22Rv1 (cell line): ENCODE results near the gene CPT2.

Experiments
- H3K27ac ChIP-seq: fragments of 450-650 bp; 2 replicates; pipeline ENCODE4 v1.5.1; 2017
- ZFX ChIP-seq: fragments of 450-650 bp; IDR thresholded peaks from 2 replicates; pipeline ENCODE4 v1.6.1; 2017; ENCODE audit warnings: antibody characterized with exemption, borderline replicate concordance
- TF ChIP-seq, protein P1 (sequence below): fragments of 450-650 bp; IDR thresholded peaks from 2 replicates; pipeline ENCODE4 v1.5.1; 2017; ENCODE audit warnings: mild to moderate bottlenecking

Gene CPT2

DNA sequence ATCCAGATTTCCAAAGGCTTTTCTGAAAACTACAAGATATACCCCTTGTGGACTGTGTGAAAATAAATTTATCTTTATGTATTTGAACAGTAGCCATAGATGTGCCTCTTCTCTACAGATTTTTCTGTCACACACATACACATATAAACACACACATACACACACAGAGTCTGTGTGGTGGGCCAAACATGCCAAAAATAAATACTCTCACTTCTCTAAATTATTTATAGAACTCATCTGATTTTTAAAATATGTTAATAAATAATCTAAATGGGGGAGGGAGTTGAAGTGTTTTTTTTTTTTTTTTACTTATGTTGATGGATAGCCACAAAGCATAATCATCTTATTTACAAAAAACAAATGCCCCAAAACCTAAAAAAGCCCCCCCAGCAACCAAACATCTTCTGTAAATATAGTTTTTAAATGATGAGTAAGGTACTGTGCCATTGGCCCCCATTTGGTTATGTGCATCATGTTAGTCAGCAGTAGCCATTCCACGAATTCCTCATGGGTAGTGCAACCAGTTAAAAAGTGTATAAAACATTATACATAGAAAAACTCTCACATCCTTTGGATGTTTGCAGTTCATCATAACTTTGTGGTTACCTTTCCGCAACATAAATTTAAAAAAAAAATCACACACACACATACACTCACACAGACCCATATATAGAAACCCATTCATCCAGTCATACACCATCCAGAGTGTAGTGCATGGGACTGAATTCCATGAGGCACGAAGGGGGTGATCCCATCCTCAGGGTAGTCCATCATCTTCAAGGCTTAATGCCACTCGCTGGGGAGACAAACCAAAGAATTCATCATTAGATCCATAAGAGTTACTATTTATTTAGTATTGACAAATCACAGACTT, 49.9 kb downstream of the CPT2 start:
- no peak overlapping the region for H3K27ac ChIP-seq
- no peak for TF ChIP-seq ZFX
- TF ChIP-seq, protein P1, sequence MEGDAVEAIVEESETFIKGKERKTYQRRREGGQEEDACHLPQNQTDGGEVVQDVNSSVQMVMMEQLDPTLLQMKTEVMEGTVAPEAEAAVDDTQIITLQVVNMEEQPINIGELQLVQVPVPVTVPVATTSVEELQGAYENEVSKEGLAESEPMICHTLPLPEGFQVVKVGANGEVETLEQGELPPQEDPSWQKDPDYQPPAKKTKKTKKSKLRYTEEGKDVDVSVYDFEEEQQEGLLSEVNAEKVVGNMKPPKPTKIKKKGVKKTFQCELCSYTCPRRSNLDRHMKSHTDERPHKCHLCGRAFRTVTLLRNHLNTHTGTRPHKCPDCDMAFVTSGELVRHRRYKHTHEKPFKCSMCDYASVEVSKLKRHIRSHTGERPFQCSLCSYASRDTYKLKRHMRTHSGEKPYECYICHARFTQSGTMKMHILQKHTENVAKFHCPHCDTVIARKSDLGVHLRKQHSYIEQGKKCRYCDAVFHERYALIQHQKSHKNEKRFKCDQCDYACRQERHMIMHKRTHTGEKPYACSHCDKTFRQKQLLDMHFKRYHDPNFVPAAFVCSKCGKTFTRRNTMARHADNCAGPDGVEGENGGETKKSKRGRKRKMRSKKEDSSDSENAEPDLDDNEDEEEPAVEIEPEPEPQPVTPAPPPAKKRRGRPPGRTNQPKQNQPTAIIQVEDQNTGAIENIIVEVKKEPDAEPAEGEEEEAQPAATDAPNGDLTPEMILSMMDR = no peak

DNA sequence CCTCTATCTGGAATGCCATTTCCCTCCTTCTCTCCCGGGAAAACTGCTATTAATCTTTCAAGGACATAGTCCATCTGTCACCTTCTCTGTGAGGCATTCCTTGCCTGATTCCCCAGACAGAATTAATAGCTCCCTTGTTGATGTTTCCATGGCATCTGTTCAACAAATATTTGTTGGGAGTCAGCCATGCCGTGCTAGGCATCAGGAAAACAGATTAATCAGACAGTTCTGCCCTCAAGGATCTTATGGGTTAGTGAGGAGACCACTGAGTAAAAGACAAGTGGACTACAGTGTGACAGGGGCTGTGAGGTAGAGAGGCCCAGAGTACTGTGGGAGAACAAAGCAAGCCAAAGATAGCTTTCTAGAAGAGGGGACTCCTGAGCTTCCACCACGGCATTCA, 53.1 kb downstream of the CPT2 start:
- H3K27ac ChIP-seq = no peak overlapping the region
- TF ChIP-seq ZFX = no peak
- TF ChIP-seq, protein P1 = no peak

DNA sequence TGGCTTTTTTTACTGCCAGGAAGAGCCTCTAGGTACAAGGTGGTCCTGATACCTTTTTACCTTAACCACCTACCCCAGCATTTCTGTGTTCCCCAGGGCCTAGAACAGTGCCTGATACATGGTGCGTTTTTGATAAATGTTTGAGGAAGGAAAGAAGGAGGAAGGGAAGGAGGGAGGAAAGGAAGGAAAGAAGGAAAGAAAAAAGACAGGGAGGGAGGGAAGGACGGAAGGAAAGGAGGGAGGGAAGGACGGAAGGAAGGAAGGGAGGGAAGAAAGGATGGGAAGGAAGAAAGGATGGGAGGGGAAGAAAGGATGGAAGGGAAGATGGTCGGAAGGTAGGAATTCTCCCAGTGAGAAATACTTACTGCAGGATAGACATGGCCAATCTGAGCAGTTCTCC, 53.7 kb downstream of the CPT2 start:
- TF ChIP-seq, protein P1 = no peak
- TF ChIP-seq ZFX = no peak
- no peak overlapping the region for H3K27ac ChIP-seq

DNA sequence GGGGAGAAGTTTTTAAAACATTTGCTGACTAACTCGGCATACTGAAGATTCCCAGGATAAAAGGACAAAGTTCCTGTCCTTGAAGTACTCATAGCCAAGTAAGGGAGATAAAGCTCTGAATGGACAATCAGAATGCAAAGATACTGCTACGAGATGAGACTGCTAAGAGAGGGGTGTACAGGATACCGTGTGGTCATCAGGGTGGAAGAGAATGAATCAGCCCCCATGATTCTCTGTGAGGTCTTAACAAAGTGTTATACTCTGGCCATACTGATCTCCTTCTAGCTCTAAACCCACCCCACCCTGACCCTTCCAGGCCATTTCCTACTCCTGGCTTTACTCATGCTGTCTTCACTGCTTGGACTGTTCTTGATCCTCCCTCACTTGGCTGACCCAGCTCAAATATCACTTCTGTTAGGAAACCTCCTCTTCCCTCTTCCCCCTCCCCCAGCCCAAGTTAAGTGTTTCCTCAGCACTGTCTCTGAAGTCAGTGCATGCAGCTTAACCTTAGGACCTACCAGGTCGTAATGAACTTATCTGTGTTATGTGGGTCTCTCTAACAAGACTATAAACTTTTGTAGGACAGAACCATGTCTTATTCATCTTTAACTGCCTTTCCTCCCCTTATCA, 57.5 kb downstream of the CPT2 start:
- TF ChIP-seq ZFX = no peak
- TF ChIP-seq, protein P1 = no peak
- no peak overlapping the region for H3K27ac ChIP-seq

DNA sequence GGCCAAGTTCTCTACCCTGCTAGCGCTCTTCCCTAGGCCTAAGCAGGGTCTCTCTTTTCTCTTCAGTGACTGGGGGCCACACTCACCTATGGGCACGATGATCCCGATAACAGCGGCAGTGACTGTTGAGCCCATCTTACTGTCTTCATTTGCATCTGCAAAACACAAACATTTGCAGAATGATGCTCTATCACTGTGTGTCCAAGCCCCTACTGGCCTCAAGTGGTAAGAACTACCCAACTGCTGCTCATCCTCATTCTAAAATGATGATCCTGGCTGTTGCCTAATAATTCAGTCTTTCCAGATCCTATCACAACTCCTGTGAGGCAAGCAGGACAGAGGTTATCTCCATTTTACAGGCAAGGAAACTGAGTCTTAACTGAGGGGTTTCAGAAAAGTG, 58.4 kb downstream of the CPT2 start:
- TF ChIP-seq, protein P1 = no peak; the same call in 1 of the 2 replicates
- TF ChIP-seq ZFX = no peak
- no peak overlapping the region for H3K27ac ChIP-seq

DNA sequence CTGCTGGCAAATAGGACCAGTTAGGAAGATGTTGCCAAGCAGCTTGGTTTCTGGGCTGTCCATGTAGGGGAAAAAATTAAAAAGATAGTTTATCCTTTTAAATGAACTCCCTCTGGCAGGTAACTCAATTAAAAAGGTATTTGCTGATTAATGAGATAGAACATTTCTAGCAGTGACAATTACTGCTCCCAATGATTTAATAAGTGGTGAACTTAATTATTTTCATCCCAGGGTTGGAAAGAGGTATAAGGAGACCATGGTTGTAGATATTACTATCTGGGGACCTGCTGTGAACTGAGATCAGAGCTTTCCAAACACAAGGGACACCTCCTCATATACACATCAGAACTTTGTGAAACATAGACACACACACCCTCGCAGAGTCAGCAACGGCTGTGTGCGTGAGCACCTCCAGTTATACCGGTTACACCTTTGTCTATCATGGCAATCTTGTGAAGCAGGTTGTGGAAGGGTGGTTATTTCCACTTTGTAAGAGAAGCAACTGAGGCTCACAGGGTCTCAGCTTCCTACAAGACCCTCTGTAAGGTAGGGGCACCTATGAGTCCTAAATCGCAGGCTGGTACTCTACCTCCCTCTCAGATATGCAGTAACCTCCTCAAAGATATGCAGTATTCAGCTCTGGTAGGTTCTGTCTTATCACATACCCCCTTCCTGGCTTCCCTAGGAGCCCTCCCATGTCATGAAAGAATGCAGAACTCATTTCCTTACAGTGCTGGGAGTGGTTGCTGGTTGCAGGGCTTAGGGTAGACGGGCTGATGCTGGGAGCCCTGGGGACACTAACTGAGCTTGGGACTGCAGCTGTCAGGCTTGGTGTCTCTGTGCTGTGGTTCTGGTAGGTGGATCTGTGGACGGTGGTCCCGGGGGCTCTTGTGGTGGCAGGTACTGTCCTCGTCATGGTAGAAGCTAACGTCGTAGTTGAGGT, 60.2 kb downstream of the CPT2 start:
- no peak overlapping the region for H3K27ac ChIP-seq
- TF ChIP-seq, protein P1 = no peak
- TF ChIP-seq ZFX = no peak
